K562 (cell line): ENCODE measurements around the gene DENND2C. TPM values are rescaled to one million over a fixed set of nuclear protein-coding genes. Genes with fewer than 3 reads are reported as not detected.

ENCODE experiments used
- ATAC-seq: fragments of 200-7000 bp; cut with Tn5 transposase; 3 replicates; pipeline ENCODE4 v1.9.1; 2020; ENCODE audit warnings: moderate library complexity
- BruUV-seq: library from RNA; stranded (reverse); fragments of 400-500 nt; replicated peaks from 2 replicates; lab custom pipeline; 2021; lab: Mats Ljungman, UMichigan
- CTCF ChIA-PET: fragments of 300-600 bp; formaldehyde crosslinking; extraction: SDS; loops from one replicate; lab custom pipeline; 2021; ENCODE audit warnings: low intra/inter-chr PET ratio; lab: Yijun Ruan, JAX
- POLR2A ChIA-PET: fragments of 300-600, 350-650 bp; sonication (Branson Sonifier 250); formaldehyde crosslinking; extraction: SDS; loops from one replicate; lab custom pipeline; 2021; ENCODE audit warnings: antibody characterized with exemption, inconsistent platforms; lab: Yijun Ruan, JAX
- DNase-seq, 4 experiments: peaks; one replicate each; pipeline versions ENCODE4 v3.0.0 to v3.0.0-alpha.2; 2011 to 2018; ENCODE audit warnings: low spot score in 3 of 4, mixed read lengths in 3 of 4; ENCODE audit errors: extremely low read depth in 1 of 4
- FAIRE-seq: peaks from 2 replicates; lab custom pipeline; 2011; peaks lifted over from hg19 to GRCh38; lab: Jason Lieb, UNC
- H2AFZ ChIP-seq: 2 replicates; pipeline ENCODE4 v1.6.0; 2011; ENCODE audit warnings: low read depth, low read length, control low read depth, inconsistent platforms
- H3K27ac ChIP-seq: fragments of 200-600 bp; 3 replicates; pipeline ENCODE4 v1.8.0; 2011; ENCODE audit warnings: low read depth, mild to moderate bottlenecking, control low read depth, inconsistent platforms, low read length, moderate library complexity, mixed read lengths; ENCODE audit errors: extremely low read depth
- H3K27me3 ChIP-seq, 2 experiments: fragments of 300-600 bp in 1 of 2; 2 replicates in 1 of 2; 3 replicates in 1 of 2; pipeline versions ENCODE4 v1.6.0 to v1.8.0; 2011; ENCODE audit warnings: inconsistent platforms in 2 of 2, low read length in 2 of 2, mild to moderate bottlenecking in 1 of 2, mixed read lengths in 1 of 2, moderate library complexity in 1 of 2; ENCODE audit not compliant: control insufficient read depth in 2 of 2, insufficient read depth in 2 of 2
- H3K36me3 ChIP-seq: fragments of 300-600 bp; 3 replicates; pipeline ENCODE4 v1.8.0; 2011; ENCODE audit warnings: mild to moderate bottlenecking, low read length, inconsistent platforms; ENCODE audit not compliant: control insufficient read depth, insufficient read depth
- H3K4me1 ChIP-seq, 2 experiments: fragments of 200-600 bp in 1 of 2; replicated peaks in 1 of 2; 2 replicates in 1 of 2; 3 replicates in 1 of 2; pipeline versions ENCODE4 v1.5.1 to v1.8.0; 2011; ENCODE audit warnings: inconsistent platforms in 2 of 2, low read length in 2 of 2, mild to moderate bottlenecking in 1 of 2, mixed read lengths in 1 of 2, moderate library complexity in 1 of 2; ENCODE audit not compliant: control insufficient read depth in 2 of 2, insufficient read depth in 2 of 2
- H3K4me2 ChIP-seq: 2 replicates; pipeline ENCODE4 v1.6.1; 2011; ENCODE audit warnings: low read length, control low read depth, inconsistent platforms, mixed read lengths; ENCODE audit not compliant: insufficient read depth
- H3K4me3 ChIP-seq: fragments of 200-600 bp; sonication (generic), shearing (Covaris generic); 2 replicates; pipeline ENCODE4 v1.5.1; 2016; ENCODE audit warnings: control low read depth, inconsistent platforms
- H3K79me2 ChIP-seq: fragments of 200-600 bp; 3 replicates; pipeline ENCODE4 v1.8.0; 2011; ENCODE audit warnings: low read length, inconsistent platforms; ENCODE audit not compliant: control insufficient read depth, insufficient read depth
- H3K9ac ChIP-seq, 2 experiments: 2 replicates each; pipeline versions ENCODE4 v1.6.0 to v1.6.1; 2011; ENCODE audit warnings: low read depth in 2 of 2, low read length in 2 of 2, control low read depth in 1 of 2, inconsistent platforms in 1 of 2, mild to moderate bottlenecking in 1 of 2, mixed read lengths in 1 of 2; ENCODE audit not compliant: insufficient read depth in 1 of 2
- H3K9me1 ChIP-seq: one replicate; pipeline ENCODE4 v1.6.0; 2011; ENCODE audit warnings: inconsistent platforms, mild to moderate bottlenecking, low read length, moderate library complexity; ENCODE audit not compliant: control insufficient read depth, insufficient read depth
- H3K9me3 ChIP-seq: replicated peaks from 2 replicates; pipeline ENCODE4 v1.5.1; 2011; ENCODE audit warnings: low read depth, low read length, inconsistent platforms; ENCODE audit not compliant: control insufficient read depth, insufficient read depth
- H4K20me1 ChIP-seq: replicated peaks from 2 replicates; pipeline ENCODE4 v1.6.1; 2011; ENCODE audit warnings: low read length, inconsistent platforms, mixed read lengths; ENCODE audit not compliant: control insufficient read depth, insufficient read depth
- HMG20A ChIP-seq: fragments of 450-650 bp; formaldehyde crosslinking; conservative IDR thresholded peaks from 2 replicates; pipeline ENCODE4 v1.4.0; 2020; ENCODE audit warnings: mild to moderate bottlenecking, mixed read lengths
- ZNF311 ChIP-seq: fragments of 250-450 bp; sonication (Bioruptor Pico); IDR thresholded peaks from 2 replicates; pipeline ENCODE4 v1.4.0; 2020; ENCODE audit warnings: mild to moderate bottlenecking, moderate library complexity
- ZSCAN32 ChIP-seq: fragments of 450-650 bp; formaldehyde crosslinking; IDR thresholded peaks from 2 replicates; pipeline ENCODE4 v1.4.0; 2020; ENCODE audit warnings: mild to moderate bottlenecking, moderate library complexity
- WGBS: fragments of 100-300 bp; shearing (Covaris generic); methylation state at CpG from one replicate; pipeline ENCODE4 v1.1.6; 2016; ENCODE audit warnings: low coverage, mixed read lengths; ENCODE audit not compliant: insufficient coverage; ENCODE audit errors: missing lambda C conversion rate; 5-methylcytosine and 5-hydroxymethylcytosine counted together
- in situ Hi-C: fragments of 300-500 bp; cut with MboI; formaldehyde crosslinking; loops from 4 replicates; pipeline ENCODE4 v1.15.0; 2018; ENCODE audit warnings: inconsistent platforms, mixed read lengths
- intact Hi-C: fragments of 100-400 bp; cut with micrococcal nuclease; formaldehyde crosslinking; loops from 2 replicates; pipeline ENCODE4 v1.14.2; 2022
- polyA plus RNA-seq, 8 experiments: library from polyadenylated mRNA; depleted of rRNA in 4 of 8; stranded (reverse) in 5 of 8; unstranded in 3 of 8; fragments of >200 nt; fragmentation: Nextera tagmentation in 2 of 8; fragmentation: Illumina TruSeq in 1 of 8; extraction: Ambion mirVana in 2 of 8; extraction: Trizol in 1 of 8; gene quantifications; 2 replicates each; pipeline versions ENCODE4 v1.2.1 to v1.2.3, GENCODE V29; 2011 to 2014; ENCODE audit warnings: inconsistent platforms in 1 of 8, missing spikeins in 1 of 8
- total RNA-seq, 7 experiments: library from RNA; depleted of rRNA in 6 of 7; stranded (reverse); fragments of >200 nt in 6 of 7; fragmentation: Illumina TruSeq in 2 of 7; extraction: Trizol in 2 of 7; gene quantifications; 2 replicates each; pipeline versions ENCODE4 v1.2.1 to v1.2.3, GENCODE V29; 2011 to 2021; ENCODE audit warnings: low replicate concordance in 1 of 7
- TF ChIP-seq, protein P1 (sequence below): fragments of 250-450 bp; sonication (Bioruptor Pico); IDR thresholded peaks from 2 replicates; pipeline ENCODE4 v1.5.0; 2020; ENCODE audit warnings: mild to moderate bottlenecking, borderline replicate concordance
- TF ChIP-seq, protein P2 (sequence below), 3 experiments: fragments of 200-800 bp in 1 of 3; fragments of 250-450 bp in 1 of 3; fragments of 450-650 bp in 1 of 3; sonication (Bioruptor Pico) in 1 of 3; sonication (Bioruptor generic) in 1 of 3; formaldehyde crosslinking in 1 of 3; IDR thresholded peaks; 2 replicates each; pipeline versions ENCODE4 v1.6.1 to v1.8.0; 2016 to 2022; ENCODE audit warnings: mild to moderate bottlenecking in 2 of 3, missing genetic modification characterization in 2 of 3, missing compliant biosample characterization in 1 of 3, moderate library complexity in 1 of 3

DENND2C gene
- total and polyA plus RNA-seq, 9 of the 15 experiments (the other 6 are each of a cell fraction or from before 2014, with no cell fraction given), result 0.03 to 0.25 (median 0.14) TPM

DNA sequence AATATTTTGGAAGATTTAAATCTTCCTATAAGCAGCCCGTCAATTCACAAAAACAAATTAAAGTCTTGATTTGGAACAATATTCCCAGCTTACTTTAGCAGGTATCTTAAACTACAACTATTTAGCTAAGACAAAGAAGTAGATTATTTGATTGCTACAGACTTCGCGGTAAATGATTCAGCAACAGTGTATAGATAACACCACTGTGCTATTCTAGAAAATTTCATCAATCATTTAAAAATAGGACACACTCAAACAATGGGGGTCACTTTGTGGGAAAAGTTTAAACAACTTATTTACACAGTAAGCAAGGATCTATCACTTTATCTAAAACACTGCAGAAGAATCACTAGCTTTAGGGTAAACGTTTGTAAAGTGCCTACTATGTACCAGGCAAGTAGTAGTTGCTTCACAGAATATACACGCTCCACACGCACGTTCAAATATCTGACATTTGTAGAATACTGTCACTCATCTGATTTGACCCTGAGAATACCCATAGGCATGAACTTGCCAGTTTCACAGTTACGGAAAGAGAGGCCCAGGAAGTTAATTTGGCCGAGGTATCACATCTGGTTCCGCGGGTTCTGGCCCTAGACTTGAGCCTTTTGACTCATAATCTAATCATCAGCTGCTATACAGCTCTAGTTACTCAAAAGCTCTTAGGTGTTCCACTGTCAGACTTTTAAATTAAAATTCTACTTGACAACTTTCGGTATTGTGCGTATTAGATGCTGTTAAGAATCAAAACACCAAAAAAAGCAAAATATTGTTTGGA, 876 bp downstream of the DENND2C start (continued):
- TF ChIP-seq, protein P1, sequence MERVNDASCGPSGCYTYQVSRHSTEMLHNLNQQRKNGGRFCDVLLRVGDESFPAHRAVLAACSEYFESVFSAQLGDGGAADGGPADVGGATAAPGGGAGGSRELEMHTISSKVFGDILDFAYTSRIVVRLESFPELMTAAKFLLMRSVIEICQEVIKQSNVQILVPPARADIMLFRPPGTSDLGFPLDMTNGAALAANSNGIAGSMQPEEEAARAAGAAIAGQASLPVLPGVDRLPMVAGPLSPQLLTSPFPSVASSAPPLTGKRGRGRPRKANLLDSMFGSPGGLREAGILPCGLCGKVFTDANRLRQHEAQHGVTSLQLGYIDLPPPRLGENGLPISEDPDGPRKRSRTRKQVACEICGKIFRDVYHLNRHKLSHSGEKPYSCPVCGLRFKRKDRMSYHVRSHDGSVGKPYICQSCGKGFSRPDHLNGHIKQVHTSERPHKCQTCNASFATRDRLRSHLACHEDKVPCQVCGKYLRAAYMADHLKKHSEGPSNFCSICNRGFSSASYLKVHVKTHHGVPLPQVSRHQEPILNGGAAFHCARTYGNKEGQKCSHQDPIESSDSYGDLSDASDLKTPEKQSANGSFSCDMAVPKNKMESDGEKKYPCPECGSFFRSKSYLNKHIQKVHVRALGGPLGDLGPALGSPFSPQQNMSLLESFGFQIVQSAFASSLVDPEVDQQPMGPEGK (CRISPR knock-in tag), result no peak
- no peak for TF ChIP-seq ZNF311 (CRISPR knock-in tag)
- no peak for TF ChIP-seq HMG20A (CRISPR knock-in tag)

DNA sequence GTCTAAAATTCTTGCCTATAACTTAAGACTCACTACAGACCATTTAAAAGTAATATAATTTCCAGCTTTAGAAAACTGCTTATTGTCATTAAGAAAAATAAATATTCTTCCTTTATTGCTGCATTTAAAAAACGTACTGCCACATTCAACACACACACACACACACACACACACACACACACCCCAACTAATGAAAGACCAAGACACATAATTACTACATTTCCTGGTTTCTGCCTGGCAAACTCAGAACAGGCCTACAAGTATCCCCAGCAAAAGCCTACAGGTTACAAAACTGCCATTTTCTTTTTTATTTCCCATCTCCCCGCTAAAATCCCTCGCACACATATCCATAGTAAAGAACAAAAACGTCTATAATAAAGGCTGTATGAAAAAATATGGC, 1.5 kb downstream of the DENND2C start:
- no peak for TF ChIP-seq ZSCAN32 (CRISPR knock-in tag)
- TF ChIP-seq, protein P2, sequence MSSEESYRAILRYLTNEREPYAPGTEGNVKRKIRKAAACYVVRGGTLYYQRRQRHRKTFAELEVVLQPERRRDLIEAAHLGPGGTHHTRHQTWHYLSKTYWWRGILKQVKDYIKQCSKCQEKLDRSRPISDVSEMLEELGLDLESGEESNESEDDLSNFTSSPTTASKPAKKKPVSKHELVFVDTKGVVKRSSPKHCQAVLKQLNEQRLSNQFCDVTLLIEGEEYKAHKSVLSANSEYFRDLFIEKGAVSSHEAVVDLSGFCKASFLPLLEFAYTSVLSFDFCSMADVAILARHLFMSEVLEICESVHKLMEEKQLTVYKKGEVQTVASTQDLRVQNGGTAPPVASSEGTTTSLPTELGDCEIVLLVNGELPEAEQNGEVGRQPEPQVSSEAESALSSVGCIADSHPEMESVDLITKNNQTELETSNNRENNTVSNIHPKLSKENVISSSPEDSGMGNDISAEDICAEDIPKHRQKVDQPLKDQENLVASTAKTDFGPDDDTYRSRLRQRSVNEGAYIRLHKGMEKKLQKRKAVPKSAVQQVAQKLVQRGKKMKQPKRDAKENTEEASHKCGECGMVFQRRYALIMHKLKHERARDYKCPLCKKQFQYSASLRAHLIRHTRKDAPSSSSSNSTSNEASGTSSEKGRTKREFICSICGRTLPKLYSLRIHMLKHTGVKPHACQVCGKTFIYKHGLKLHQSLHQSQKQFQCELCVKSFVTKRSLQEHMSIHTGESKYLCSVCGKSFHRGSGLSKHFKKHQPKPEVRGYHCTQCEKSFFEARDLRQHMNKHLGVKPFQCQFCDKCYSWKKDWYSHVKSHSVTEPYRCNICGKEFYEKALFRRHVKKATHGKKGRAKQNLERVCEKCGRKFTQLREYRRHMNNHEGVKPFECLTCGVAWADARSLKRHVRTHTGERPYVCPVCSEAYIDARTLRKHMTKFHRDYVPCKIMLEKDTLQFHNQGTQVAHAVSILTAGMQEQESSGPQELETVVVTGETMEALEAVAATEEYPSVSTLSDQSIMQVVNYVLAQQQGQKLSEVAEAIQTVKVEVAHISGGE (CRISPR knock-in tag; IDR thresholded peaks at IDR 0.05), result peak in 1 of 3 experiments; percentile 29; a peak in 1 of 6 replicates
- Histone ChIP-seq H3K9ac (no peak overlapping the region), H3K9me3 (no peaks in the 10 kb centered on the region), H2AFZ (no peak overlapping the region), H4K20me1 (no peaks in the 10 kb centered on the region), H3K27ac (no peak overlapping the region), H3K27me3 (peaks cover 0 to 11% of the 10 kb centered on the region in 2 experiments; a peak in 2 of 5 replicates), H3K4me2 (no peak overlapping the region), H3K4me3 (no peak overlapping the region), H3K9me1 (no peaks in the 10 kb centered on the region), H3K79me2 (no peaks in the 10 kb centered on the region), H3K36me3 (no peaks in the 10 kb centered on the region), H3K4me1 (peaks cover 4 to 13% of the 10 kb centered on the region in 2 experiments; a peak in 3 of 5 replicates)
- DNase-seq (no peak), FAIRE-seq (no peak), ATAC-seq (no peak)
- in situ Hi-C loops (no loop called here), intact Hi-C loops (no loop called here)
- ChIA-PET CTCF (no interaction called here), POLR2A (interaction anchor here (0.7 to 2.2 kb wide), 4 partner anchors 9 to 48 kb away, joined by 3 to 7 read pairs (median 4); partner anchors contain the start of gene NRAS)
- WGBS, result 26% methylated on average over 4 of the region's 4 CpGs
- no TSS peak for BruUV-seq
